ENCODE measurements around the gene CDH22. TPM values are rescaled to one million over a fixed set of nuclear protein-coding genes. Genes with fewer than 3 reads are reported as not detected.

CDH22 gene
- total RNA-seq, 1 experiment from 2014 or later: 0.11 TPM

GRCh38 chr20:46183768-46184167 is 124.5 kb downstream of the CDH22 start:
- TF ChIP-seq, protein P1, sequence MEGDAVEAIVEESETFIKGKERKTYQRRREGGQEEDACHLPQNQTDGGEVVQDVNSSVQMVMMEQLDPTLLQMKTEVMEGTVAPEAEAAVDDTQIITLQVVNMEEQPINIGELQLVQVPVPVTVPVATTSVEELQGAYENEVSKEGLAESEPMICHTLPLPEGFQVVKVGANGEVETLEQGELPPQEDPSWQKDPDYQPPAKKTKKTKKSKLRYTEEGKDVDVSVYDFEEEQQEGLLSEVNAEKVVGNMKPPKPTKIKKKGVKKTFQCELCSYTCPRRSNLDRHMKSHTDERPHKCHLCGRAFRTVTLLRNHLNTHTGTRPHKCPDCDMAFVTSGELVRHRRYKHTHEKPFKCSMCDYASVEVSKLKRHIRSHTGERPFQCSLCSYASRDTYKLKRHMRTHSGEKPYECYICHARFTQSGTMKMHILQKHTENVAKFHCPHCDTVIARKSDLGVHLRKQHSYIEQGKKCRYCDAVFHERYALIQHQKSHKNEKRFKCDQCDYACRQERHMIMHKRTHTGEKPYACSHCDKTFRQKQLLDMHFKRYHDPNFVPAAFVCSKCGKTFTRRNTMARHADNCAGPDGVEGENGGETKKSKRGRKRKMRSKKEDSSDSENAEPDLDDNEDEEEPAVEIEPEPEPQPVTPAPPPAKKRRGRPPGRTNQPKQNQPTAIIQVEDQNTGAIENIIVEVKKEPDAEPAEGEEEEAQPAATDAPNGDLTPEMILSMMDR (IDR thresholded peaks at IDR 0.05; ENCODE audit: insufficient read depth in 1 of 2, low read depth in 1 of 2, low read length in 1 of 2, severe bottlenecking in 1 of 2, unreplicated experiment in 1 of 2): no peak
- Mint-ChIP-seq H3K27ac (ENCODE audit: unreplicated experiment) (no peak overlapping the region), H3K4me1 (ENCODE audit: low read depth, unreplicated experiment) (no peaks in the 10 kb centered on the region), H3K4me3 (ENCODE audit: unreplicated experiment) (no peak overlapping the region), H3K9me3 (ENCODE audit: unreplicated experiment) (no peaks in the 10 kb centered on the region), H3K36me3 (ENCODE audit: insufficient read depth, unreplicated experiment) (no peaks in the 10 kb centered on the region), H3K27me3 (ENCODE audit: insufficient read depth, unreplicated experiment) (peaks cover 28% of the 10 kb centered on the region)
- Histone ChIP-seq H3K27me3 (replicated peaks; ENCODE audit: control insufficient read depth, insufficient read depth, low read length) (peaks cover 3% of the 10 kb centered on the region; the same call in 1 of the 2 replicates), H3K36me3 (ENCODE audit: control insufficient read depth, insufficient read depth, low read length) (no peaks in the 10 kb centered on the region), H3K4me1 (no peaks in the 10 kb centered on the region), H3K9me3 (no peaks in the 10 kb centered on the region), H3K4me3 (ENCODE audit: low read depth, low read length) (no peak overlapping the region)
- intact Hi-C loops (cut with micrococcal nuclease; ENCODE audit: unreplicated experiment): no loop called here
- BruUV-seq (replicated peaks): no TSS peak
- DNase-seq: no peak
- ChIA-PET CTCF (no interaction called here), POLR2A (no interaction called here)

- Histone ChIP-seq H3K4me1 (no peaks in the 10 kb centered on the region), H3K9me3 (no peaks in the 10 kb centered on the region), H3K4me3 (ENCODE audit: low read depth, low read length) (no peak overlapping the region), H3K36me3 (ENCODE audit: control insufficient read depth, insufficient read depth, low read length) (no peaks in the 10 kb centered on the region), H3K27me3 (replicated peaks; ENCODE audit: control insufficient read depth, insufficient read depth, low read length) (peaks cover 3% of the 10 kb centered on the region; the same call in 1 of the 2 replicates)
- TF ChIP-seq, protein P1 (IDR thresholded peaks at IDR 0.05; ENCODE audit: insufficient read depth in 1 of 2, low read depth in 1 of 2, low read length in 1 of 2, severe bottlenecking in 1 of 2, unreplicated experiment in 1 of 2): no peak
- Mint-ChIP-seq H3K27ac (ENCODE audit: unreplicated experiment) (no peak overlapping the region), H3K4me1 (ENCODE audit: low read depth, unreplicated experiment) (no peaks in the 10 kb centered on the region), H3K4me3 (ENCODE audit: unreplicated experiment) (no peak overlapping the region), H3K36me3 (ENCODE audit: insufficient read depth, unreplicated experiment) (no peaks in the 10 kb centered on the region), H3K9me3 (ENCODE audit: unreplicated experiment) (no peaks in the 10 kb centered on the region), H3K27me3 (ENCODE audit: insufficient read depth, unreplicated experiment) (peaks cover 35% of the 10 kb centered on the region)
- intact Hi-C loops (cut with micrococcal nuclease; ENCODE audit: unreplicated experiment): no loop called here
- POLR2A ChIA-PET: no interaction called here
- BruUV-seq (replicated peaks): no TSS peak
- CTCF ChIA-PET: no interaction called here
- no peak for DNase-seq
These were observed 125.8 kb downstream of the CDH22 start for GRCh38 chr20:46182276-46183200.

GRCh38 chr20:46179862-46180261 is 128.4 kb downstream of the CDH22 start:
- DNase-seq: no peak
- H3K9me3 Mint-ChIP-seq (ENCODE audit: unreplicated experiment): no peaks in the 10 kb centered on the region
- H3K9me3 ChIP-seq: no peaks in the 10 kb centered on the region
- intact Hi-C loops (cut with micrococcal nuclease; ENCODE audit: unreplicated experiment): no loop called here
- H3K4me3 ChIP-seq (ENCODE audit: low read depth, low read length): no peak overlapping the region
- H3K4me1 ChIP-seq: no peaks in the 10 kb centered on the region
- no peaks in the 10 kb centered on the region for H3K36me3 Mint-ChIP-seq (ENCODE audit: insufficient read depth, unreplicated experiment)
- H3K36me3 ChIP-seq (ENCODE audit: control insufficient read depth, insufficient read depth, low read length): no peaks in the 10 kb centered on the region
- BruUV-seq (replicated peaks): no TSS peak
- H3K27ac Mint-ChIP-seq (ENCODE audit: unreplicated experiment): no peak overlapping the region
- H3K4me1 Mint-ChIP-seq (ENCODE audit: low read depth, unreplicated experiment): no peaks in the 10 kb centered on the region
- H3K27me3 Mint-ChIP-seq (ENCODE audit: insufficient read depth, unreplicated experiment): peaks cover 36% of the 10 kb centered on the region
- CTCF ChIA-PET: no interaction called here
- no peak overlapping the region for H3K4me3 Mint-ChIP-seq (ENCODE audit: unreplicated experiment)
- no peaks in the 10 kb centered on the region; the same call in 1 of the 2 replicates for H3K27me3 ChIP-seq (replicated peaks; ENCODE audit: control insufficient read depth, insufficient read depth, low read length)
- POLR2A ChIA-PET: interaction anchor here (0.5 kb wide), 1 partner anchor 19 kb away, joined by 3 read pairs; no protein-coding TSS in a partner anchor
- TF ChIP-seq, protein P1 (IDR thresholded peaks at IDR 0.05; ENCODE audit: insufficient read depth in 1 of 2, low read depth in 1 of 2, low read length in 1 of 2, severe bottlenecking in 1 of 2, unreplicated experiment in 1 of 2): no peak

Measured in Caco-2 (cell line).